ENCODE results near the gene HEPACAM.

- TF ChIP-seq, protein P1, sequence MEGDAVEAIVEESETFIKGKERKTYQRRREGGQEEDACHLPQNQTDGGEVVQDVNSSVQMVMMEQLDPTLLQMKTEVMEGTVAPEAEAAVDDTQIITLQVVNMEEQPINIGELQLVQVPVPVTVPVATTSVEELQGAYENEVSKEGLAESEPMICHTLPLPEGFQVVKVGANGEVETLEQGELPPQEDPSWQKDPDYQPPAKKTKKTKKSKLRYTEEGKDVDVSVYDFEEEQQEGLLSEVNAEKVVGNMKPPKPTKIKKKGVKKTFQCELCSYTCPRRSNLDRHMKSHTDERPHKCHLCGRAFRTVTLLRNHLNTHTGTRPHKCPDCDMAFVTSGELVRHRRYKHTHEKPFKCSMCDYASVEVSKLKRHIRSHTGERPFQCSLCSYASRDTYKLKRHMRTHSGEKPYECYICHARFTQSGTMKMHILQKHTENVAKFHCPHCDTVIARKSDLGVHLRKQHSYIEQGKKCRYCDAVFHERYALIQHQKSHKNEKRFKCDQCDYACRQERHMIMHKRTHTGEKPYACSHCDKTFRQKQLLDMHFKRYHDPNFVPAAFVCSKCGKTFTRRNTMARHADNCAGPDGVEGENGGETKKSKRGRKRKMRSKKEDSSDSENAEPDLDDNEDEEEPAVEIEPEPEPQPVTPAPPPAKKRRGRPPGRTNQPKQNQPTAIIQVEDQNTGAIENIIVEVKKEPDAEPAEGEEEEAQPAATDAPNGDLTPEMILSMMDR (IDR thresholded peaks at IDR 0.05), result no peak
- TF ChIP-seq POLR2AphosphoS5 (IDR thresholded peaks at IDR 0.05; ENCODE audit: insufficient read depth in 1 of 2, low read depth in 1 of 2), result no peak
Measured at GRCh38 chr11:124938206-124938765, 2.4 kb upstream of the HEPACAM start.

All from vagina (tissue), 2 donors.